Measurements from ENCODE around the gene UVRAG.

The UVRAG gene

DNA sequence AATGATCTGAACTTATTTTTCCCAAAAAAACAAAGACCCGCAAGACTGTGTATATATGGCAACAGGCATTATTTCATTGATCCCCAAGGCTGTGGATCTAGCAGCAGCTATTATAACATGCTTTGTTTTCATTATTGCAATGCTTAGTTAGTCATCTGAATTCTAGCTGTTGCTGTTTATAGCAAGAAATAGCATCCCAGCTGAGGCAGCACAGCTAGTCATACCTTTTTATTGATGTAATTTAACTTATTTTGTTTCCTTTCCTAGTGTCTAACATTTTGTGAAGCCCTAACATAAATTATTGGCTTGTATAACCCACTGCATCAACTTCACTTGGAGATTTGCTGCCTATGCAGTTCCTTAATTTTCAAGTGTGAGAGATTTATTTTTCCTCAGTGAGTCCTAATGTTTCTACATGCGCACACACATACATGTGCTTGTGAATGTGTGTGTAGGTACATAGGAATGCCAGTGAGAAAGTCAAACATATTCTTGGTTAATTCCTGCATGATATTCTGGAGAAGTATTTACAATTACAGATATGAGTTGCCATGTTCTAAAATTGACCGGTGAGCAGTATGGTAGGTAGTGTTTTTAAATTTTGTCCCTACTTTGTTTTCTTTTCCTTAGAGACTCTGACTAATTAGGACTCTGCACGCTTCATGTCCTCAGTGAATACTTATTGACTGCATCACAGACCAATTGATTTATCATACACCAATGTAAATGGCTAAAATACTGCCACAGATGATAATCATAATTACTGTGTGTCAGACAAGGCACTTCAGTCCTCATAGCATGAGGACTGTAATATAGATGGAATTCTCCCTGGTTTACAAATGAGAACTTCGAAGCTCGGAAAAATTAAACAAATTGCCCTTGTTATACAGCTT is 272.0 kb downstream of the UVRAG start (continued):
- TF ChIP-seq ZBTB17 (tag by site-specific recombination; IDR thresholded peaks at IDR 0.05): no peak

DNA sequence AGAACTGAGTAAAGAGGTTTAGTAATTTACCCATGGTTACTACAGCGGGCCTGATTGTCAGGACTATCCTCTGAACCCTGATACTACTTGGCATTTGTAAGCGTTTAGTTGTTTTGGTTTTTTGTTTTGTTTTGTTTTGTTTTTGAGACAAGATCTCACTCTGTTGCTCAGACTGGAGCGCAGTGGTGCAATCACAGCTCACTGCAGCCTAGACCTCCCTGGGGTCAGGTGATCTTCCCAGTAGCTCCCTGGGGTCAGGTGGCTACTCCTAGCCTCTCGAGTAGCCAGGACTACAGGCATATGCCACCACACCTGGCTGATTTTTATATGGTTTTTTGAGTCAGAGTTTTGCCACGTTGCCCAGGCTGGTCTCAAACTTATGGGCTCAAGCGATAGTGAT is 272.7 kb downstream of the UVRAG start:
- no peaks in the 10 kb centered on the region for H3K4me1 ChIP-seq (ENCODE audit: control insufficient read depth, insufficient read depth, low read length)
- ChIA-PET CTCF (no interaction called here), POLR2A (no interaction called here)
- H3K9me3 ChIP-seq (ENCODE audit: control insufficient read depth, insufficient read depth, low read depth, low read length): no peaks in the 10 kb centered on the region
- no peak for TF ChIP-seq ZBTB48 (tag by site-specific recombination; IDR thresholded peaks at IDR 0.05)
- TF ChIP-seq ZXDB (tag by site-specific recombination; IDR thresholded peaks at IDR 0.05): no peak
- TF ChIP-seq, protein P1, sequence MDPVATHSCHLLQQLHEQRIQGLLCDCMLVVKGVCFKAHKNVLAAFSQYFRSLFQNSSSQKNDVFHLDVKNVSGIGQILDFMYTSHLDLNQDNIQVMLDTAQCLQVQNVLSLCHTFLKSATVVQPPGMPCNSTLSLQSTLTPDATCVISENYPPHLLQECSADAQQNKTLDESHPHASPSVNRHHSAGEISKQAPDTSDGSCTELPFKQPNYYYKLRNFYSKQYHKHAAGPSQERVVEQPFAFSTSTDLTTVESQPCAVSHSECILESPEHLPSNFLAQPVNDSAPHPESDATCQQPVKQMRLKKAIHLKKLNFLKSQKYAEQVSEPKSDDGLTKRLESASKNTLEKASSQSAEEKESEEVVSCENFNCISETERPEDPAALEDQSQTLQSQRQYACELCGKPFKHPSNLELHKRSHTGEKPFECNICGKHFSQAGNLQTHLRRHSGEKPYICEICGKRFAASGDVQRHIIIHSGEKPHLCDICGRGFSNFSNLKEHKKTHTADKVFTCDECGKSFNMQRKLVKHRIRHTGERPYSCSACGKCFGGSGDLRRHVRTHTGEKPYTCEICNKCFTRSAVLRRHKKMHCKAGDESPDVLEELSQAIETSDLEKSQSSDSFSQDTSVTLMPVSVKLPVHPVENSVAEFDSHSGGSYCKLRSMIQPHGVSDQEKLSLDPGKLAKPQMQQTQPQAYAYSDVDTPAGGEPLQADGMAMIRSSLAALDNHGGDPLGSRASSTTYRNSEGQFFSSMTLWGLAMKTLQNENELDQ (tag by site-specific recombination; IDR thresholded peaks at IDR 0.05; ENCODE audit: low read depth): no peak
- no peak for TF ChIP-seq ZNF830 (tag by site-specific recombination; IDR thresholded peaks at IDR 0.05; ENCODE audit: low read depth)
- TF ChIP-seq HOXD13 (CRISPR knock-in tag; IDR thresholded peaks at IDR 0.05; ENCODE audit: borderline replicate concordance): no peak
- no peak for TF ChIP-seq ZNF664 (tag by site-specific recombination; IDR thresholded peaks at IDR 0.05)
- no peak for TF ChIP-seq ZNF521 (tag by site-specific recombination; IDR thresholded peaks at IDR 0.05)
- TF ChIP-seq ZIC2 (tag by site-specific recombination; IDR thresholded peaks at IDR 0.05): no peak
- TF ChIP-seq EGR2 (tag by site-specific recombination; IDR thresholded peaks at IDR 0.05; ENCODE audit: low read depth): no peak
- TF ChIP-seq, protein P2, sequence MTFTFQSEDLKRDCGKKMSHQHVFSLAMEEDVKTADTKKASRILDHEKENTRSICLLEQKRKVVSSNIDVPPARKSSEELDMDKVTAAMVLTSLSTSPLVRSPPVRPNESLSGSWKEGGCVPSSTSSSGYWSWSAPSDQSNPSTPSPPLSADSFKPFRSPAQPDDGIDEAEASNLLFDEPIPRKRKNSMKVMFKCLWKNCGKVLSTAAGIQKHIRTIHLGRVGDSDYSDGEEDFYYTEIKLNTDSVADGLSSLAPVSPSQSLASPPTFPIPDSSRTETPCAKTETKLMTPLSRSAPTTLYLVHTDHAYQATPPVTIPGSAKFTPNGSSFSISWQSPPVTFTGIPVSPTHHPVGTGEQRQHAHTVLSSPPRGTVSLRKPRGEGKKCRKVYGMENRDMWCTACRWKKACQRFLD (tag by site-specific recombination; IDR thresholded peaks at IDR 0.05): no peak
- TF ChIP-seq ZNF585B (tag by site-specific recombination; IDR thresholded peaks at IDR 0.05): no peak
- no peaks in the 10 kb centered on the region for H3K36me3 ChIP-seq (ENCODE audit: control insufficient read depth in 2 of 2, insufficient read depth in 1 of 2, low read length in 2 of 2)
- H3K27ac ChIP-seq (ENCODE audit: extremely low read depth, low read depth, low read length): no peak overlapping the region
- no peak overlapping the region for H3K4me3 ChIP-seq (ENCODE audit: low read depth, low read length)

DNA sequence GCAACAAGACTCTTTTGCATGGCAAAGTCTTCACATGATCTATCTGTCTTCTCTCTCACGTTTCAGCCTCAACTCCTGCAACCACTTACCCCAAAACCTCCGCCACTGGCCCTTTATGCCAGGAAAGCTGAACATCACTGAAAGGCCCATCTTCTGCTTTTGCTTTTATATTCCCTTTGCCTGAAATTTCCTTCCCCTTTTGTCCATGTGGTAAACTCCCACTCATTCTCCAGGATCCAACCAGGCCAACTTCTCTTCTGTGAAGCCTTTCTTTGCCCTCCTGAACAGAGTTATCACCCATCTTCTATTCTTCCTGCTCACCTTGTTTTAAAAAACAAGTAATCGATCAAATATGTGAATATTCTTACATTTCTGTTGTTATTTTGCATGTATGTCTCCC is 273.5 kb downstream of the UVRAG start:
- ChIA-PET CTCF (no interaction called here), POLR2A (no interaction called here)
- Histone ChIP-seq H3K4me3 (ENCODE audit: low read depth, low read length) (no peak overlapping the region), H3K36me3 (ENCODE audit: control insufficient read depth in 2 of 2, insufficient read depth in 1 of 2, low read length in 2 of 2) (no peaks in the 10 kb centered on the region), H3K4me1 (ENCODE audit: control insufficient read depth, insufficient read depth, low read length) (no peaks in the 10 kb centered on the region), H3K9me3 (ENCODE audit: control insufficient read depth, insufficient read depth, low read depth, low read length) (no peaks in the 10 kb centered on the region), H3K27ac (ENCODE audit: extremely low read depth, low read depth, low read length) (no peak overlapping the region)
- TF ChIP-seq, protein P3, sequence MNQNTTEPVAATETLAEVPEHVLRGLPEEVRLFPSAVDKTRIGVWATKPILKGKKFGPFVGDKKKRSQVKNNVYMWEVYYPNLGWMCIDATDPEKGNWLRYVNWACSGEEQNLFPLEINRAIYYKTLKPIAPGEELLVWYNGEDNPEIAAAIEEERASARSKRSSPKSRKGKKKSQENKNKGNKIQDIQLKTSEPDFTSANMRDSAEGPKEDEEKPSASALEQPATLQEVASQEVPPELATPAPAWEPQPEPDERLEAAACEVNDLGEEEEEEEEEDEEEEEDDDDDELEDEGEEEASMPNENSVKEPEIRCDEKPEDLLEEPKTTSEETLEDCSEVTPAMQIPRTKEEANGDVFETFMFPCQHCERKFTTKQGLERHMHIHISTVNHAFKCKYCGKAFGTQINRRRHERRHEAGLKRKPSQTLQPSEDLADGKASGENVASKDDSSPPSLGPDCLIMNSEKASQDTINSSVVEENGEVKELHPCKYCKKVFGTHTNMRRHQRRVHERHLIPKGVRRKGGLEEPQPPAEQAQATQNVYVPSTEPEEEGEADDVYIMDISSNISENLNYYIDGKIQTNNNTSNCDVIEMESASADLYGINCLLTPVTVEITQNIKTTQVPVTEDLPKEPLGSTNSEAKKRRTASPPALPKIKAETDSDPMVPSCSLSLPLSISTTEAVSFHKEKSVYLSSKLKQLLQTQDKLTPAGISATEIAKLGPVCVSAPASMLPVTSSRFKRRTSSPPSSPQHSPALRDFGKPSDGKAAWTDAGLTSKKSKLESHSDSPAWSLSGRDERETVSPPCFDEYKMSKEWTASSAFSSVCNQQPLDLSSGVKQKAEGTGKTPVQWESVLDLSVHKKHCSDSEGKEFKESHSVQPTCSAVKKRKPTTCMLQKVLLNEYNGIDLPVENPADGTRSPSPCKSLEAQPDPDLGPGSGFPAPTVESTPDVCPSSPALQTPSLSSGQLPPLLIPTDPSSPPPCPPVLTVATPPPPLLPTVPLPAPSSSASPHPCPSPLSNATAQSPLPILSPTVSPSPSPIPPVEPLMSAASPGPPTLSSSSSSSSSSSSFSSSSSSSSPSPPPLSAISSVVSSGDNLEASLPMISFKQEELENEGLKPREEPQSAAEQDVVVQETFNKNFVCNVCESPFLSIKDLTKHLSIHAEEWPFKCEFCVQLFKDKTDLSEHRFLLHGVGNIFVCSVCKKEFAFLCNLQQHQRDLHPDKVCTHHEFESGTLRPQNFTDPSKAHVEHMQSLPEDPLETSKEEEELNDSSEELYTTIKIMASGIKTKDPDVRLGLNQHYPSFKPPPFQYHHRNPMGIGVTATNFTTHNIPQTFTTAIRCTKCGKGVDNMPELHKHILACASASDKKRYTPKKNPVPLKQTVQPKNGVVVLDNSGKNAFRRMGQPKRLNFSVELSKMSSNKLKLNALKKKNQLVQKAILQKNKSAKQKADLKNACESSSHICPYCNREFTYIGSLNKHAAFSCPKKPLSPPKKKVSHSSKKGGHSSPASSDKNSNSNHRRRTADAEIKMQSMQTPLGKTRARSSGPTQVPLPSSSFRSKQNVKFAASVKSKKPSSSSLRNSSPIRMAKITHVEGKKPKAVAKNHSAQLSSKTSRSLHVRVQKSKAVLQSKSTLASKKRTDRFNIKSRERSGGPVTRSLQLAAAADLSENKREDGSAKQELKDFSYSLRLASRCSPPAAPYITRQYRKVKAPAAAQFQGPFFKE (tag by site-specific recombination; IDR thresholded peaks at IDR 0.05; ENCODE audit: borderline replicate concordance): no peak
- TF ChIP-seq EGR2 (tag by site-specific recombination; IDR thresholded peaks at IDR 0.05; ENCODE audit: low read depth): no peak
- no peak for TF ChIP-seq MEIS1 (CRISPR knock-in tag; IDR thresholded peaks at IDR 0.05; ENCODE audit: borderline replicate concordance)
- TF ChIP-seq, protein P4, sequence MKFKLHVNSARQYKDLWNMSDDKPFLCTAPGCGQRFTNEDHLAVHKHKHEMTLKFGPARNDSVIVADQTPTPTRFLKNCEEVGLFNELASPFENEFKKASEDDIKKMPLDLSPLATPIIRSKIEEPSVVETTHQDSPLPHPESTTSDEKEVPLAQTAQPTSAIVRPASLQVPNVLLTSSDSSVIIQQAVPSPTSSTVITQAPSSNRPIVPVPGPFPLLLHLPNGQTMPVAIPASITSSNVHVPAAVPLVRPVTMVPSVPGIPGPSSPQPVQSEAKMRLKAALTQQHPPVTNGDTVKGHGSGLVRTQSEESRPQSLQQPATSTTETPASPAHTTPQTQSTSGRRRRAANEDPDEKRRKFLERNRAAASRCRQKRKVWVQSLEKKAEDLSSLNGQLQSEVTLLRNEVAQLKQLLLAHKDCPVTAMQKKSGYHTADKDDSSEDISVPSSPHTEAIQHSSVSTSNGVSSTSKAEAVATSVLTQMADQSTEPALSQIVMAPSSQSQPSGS (tag by site-specific recombination; IDR thresholded peaks at IDR 0.05; ENCODE audit: low read depth): no peak
- TF ChIP-seq, protein P5, sequence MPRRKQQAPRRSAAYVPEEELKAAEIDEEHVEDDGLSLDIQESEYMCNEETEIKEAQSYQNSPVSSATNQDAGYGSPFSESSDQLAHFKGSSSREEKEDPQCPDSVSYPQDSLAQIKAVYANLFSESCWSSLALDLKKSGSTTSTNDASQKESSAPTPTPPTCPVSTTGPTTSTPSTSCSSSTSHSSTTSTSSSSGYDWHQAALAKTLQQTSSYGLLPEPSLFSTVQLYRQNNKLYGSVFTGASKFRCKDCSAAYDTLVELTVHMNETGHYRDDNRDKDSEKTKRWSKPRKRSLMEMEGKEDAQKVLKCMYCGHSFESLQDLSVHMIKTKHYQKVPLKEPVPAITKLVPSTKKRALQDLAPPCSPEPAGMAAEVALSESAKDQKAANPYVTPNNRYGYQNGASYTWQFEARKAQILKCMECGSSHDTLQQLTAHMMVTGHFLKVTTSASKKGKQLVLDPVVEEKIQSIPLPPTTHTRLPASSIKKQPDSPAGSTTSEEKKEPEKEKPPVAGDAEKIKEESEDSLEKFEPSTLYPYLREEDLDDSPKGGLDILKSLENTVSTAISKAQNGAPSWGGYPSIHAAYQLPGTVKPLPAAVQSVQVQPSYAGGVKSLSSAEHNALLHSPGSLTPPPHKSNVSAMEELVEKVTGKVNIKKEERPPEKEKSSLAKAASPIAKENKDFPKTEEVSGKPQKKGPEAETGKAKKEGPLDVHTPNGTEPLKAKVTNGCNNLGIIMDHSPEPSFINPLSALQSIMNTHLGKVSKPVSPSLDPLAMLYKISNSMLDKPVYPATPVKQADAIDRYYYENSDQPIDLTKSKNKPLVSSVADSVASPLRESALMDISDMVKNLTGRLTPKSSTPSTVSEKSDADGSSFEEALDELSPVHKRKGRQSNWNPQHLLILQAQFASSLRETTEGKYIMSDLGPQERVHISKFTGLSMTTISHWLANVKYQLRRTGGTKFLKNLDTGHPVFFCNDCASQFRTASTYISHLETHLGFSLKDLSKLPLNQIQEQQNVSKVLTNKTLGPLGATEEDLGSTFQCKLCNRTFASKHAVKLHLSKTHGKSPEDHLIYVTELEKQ (tag by site-specific recombination; IDR thresholded peaks at IDR 0.05; ENCODE audit: borderline replicate concordance): no peak
- TF ChIP-seq ZNF223 (tag by site-specific recombination; IDR thresholded peaks at IDR 0.05): no peak

Measured in HEK293 (cell line).